ENCODE results near the gene PCNX2.

Gene PCNX2

GRCh38 chr1:233038581-233038980 is 256.9 kb downstream of the PCNX2 start:
- Histone ChIP-seq H3K79me2 (ENCODE audit: control insufficient read depth, insufficient read depth, low read length, poor library complexity) (no peaks in the 10 kb centered on the region), H3K4me3 (ENCODE audit: low read depth, low read length) (no peak overlapping the region), H4K91ac (ENCODE audit: low read depth, low read length) (no peak overlapping the region), H4K8ac (ENCODE audit: low read depth, low read length) (no peak overlapping the region), H3K4ac (ENCODE audit: low read depth, low read length) (no peak overlapping the region), H2AFZ (ENCODE audit: insufficient read depth, low read length, poor library complexity) (no peak overlapping the region), H2BK5ac (ENCODE audit: low read depth, low read length, poor library complexity) (no peak overlapping the region), H3K36me3 (ENCODE audit: control insufficient read depth in 1 of 2, insufficient read depth in 2 of 2, low read length in 2 of 2) (peaks cover 0 to 4% of the 10 kb centered on the region in 2 experiments), H3K18ac (ENCODE audit: low read length) (no peak overlapping the region), H2BK12ac (ENCODE audit: low read length) (no peak overlapping the region), H3K14ac (ENCODE audit: low read length) (no peak overlapping the region), H3K4me1 (ENCODE audit: control insufficient read depth in 1 of 2, insufficient read depth in 2 of 2, low read length in 2 of 2) (peaks cover 0 to 2% of the 10 kb centered on the region in 2 experiments), H3K4me2 (ENCODE audit: low read length) (no peak overlapping the region), H2BK120ac (ENCODE audit: insufficient read depth, low read length, poor library complexity) (no peak overlapping the region), H3K27ac (ENCODE audit: low read depth, low read length) (no peak overlapping the region), H4K12ac (ENCODE audit: low read depth, low read length) (no peak overlapping the region), H2AK5ac (ENCODE audit: low read length) (no peak overlapping the region), H3K27me3 (ENCODE audit: insufficient read depth, low read length) (no peaks in the 10 kb centered on the region), H3K23ac (ENCODE audit: low read length) (no peak overlapping the region), H3K79me1 (ENCODE audit: low read length) (no peaks in the 10 kb centered on the region), H3K9ac (ENCODE audit: low read length) (no peak overlapping the region), H3K9me3 (ENCODE audit: insufficient read depth, low read depth, low read length) (no peaks in the 10 kb centered on the region)
- no peak for DNase-seq

- no peak overlapping the region for H2BK12ac ChIP-seq (ENCODE audit: low read length)
- no peak overlapping the region for H3K4ac ChIP-seq (ENCODE audit: low read depth, low read length)
- no peak overlapping the region for H2AK5ac ChIP-seq (ENCODE audit: low read length)
- H3K4me3 ChIP-seq (ENCODE audit: low read depth, low read length): no peak overlapping the region
- no peaks in the 10 kb centered on the region for H3K79me1 ChIP-seq (ENCODE audit: low read length)
- H2AFZ ChIP-seq (ENCODE audit: insufficient read depth, low read length, poor library complexity): no peak overlapping the region
- H3K9ac ChIP-seq (ENCODE audit: low read length): no peak overlapping the region
- H3K18ac ChIP-seq (ENCODE audit: low read length): no peak overlapping the region
- no peaks in the 10 kb centered on the region for H3K9me3 ChIP-seq (ENCODE audit: insufficient read depth, low read depth, low read length)
- no peak overlapping the region for H2BK120ac ChIP-seq (ENCODE audit: insufficient read depth, low read length, poor library complexity)
- H3K27ac ChIP-seq (ENCODE audit: low read depth, low read length): no peak overlapping the region
- no peak overlapping the region for H3K4me2 ChIP-seq (ENCODE audit: low read length)
- H3K14ac ChIP-seq (ENCODE audit: low read length): no peak overlapping the region
- peaks cover 0 to 4% of the 10 kb centered on the region in 2 experiments for H3K36me3 ChIP-seq (ENCODE audit: control insufficient read depth in 1 of 2, insufficient read depth in 2 of 2, low read length in 2 of 2)
- no peaks in the 10 kb centered on the region for H3K79me2 ChIP-seq (ENCODE audit: control insufficient read depth, insufficient read depth, low read length, poor library complexity)
- H4K8ac ChIP-seq (ENCODE audit: low read depth, low read length): no peak overlapping the region
- no peak overlapping the region for H2BK5ac ChIP-seq (ENCODE audit: low read depth, low read length, poor library complexity)
- H3K23ac ChIP-seq (ENCODE audit: low read length): no peak overlapping the region
- DNase-seq: no peak
- peaks cover 0 to 2% of the 10 kb centered on the region in 2 experiments for H3K4me1 ChIP-seq (ENCODE audit: control insufficient read depth in 1 of 2, insufficient read depth in 2 of 2, low read length in 2 of 2)
- H4K91ac ChIP-seq (ENCODE audit: low read depth, low read length): no peak overlapping the region
- H3K27me3 ChIP-seq (ENCODE audit: insufficient read depth, low read length): no peaks in the 10 kb centered on the region
- H4K12ac ChIP-seq (ENCODE audit: low read depth, low read length): no peak overlapping the region
These were observed 257.7 kb downstream of the PCNX2 start for GRCh38 chr1:233037843-233038242.

- H3K23ac ChIP-seq (ENCODE audit: low read length): no peak overlapping the region
- no peak overlapping the region for H3K18ac ChIP-seq (ENCODE audit: low read length)
- no peak overlapping the region for H3K4me2 ChIP-seq (ENCODE audit: low read length)
- no peak overlapping the region for H2BK5ac ChIP-seq (ENCODE audit: low read depth, low read length, poor library complexity)
- no peak overlapping the region for H4K12ac ChIP-seq (ENCODE audit: low read depth, low read length)
- H3K14ac ChIP-seq (ENCODE audit: low read length): no peak overlapping the region
- H2BK120ac ChIP-seq (ENCODE audit: insufficient read depth, low read length, poor library complexity): peak overlapping the region; percentile 58
- no peak overlapping the region for H4K8ac ChIP-seq (ENCODE audit: low read depth, low read length)
- no peak overlapping the region for H3K9ac ChIP-seq (ENCODE audit: low read length)
- no peak overlapping the region for H4K91ac ChIP-seq (ENCODE audit: low read depth, low read length)
- H3K79me2 ChIP-seq (ENCODE audit: control insufficient read depth, insufficient read depth, low read length, poor library complexity): no peaks in the 10 kb centered on the region
- no peak for DNase-seq
- H3K4me3 ChIP-seq (ENCODE audit: low read depth, low read length): no peak overlapping the region
- no peak overlapping the region for H3K27ac ChIP-seq (ENCODE audit: low read depth, low read length)
- no peak overlapping the region for H2AK5ac ChIP-seq (ENCODE audit: low read length)
- no peak overlapping the region for H2AFZ ChIP-seq (ENCODE audit: insufficient read depth, low read length, poor library complexity)
- H3K4ac ChIP-seq (ENCODE audit: low read depth, low read length): no peak overlapping the region
- no peaks in the 10 kb centered on the region for H3K79me1 ChIP-seq (ENCODE audit: low read length)
- no peak overlapping the region for H2BK12ac ChIP-seq (ENCODE audit: low read length)
- H3K27me3 ChIP-seq (ENCODE audit: insufficient read depth, low read length): no peaks in the 10 kb centered on the region
- peaks cover 0 to 4% of the 10 kb centered on the region in 2 experiments for H3K36me3 ChIP-seq (ENCODE audit: control insufficient read depth in 1 of 2, insufficient read depth in 2 of 2, low read length in 2 of 2)
- no CpG with 5 or more reads among the region's 5 CpGs for WGBS (ENCODE audit: extremely low coverage, insufficient coverage, insufficient read length)
- peaks cover 2 to 5% of the 10 kb centered on the region in 2 experiments for H3K4me1 ChIP-seq (ENCODE audit: control insufficient read depth in 1 of 2, insufficient read depth in 2 of 2, low read length in 2 of 2)
- H3K9me3 ChIP-seq (ENCODE audit: insufficient read depth, low read depth, low read length): no peaks in the 10 kb centered on the region
These were observed 260.7 kb downstream of the PCNX2 start for GRCh38 chr1:233034836-233035235.

DNA sequence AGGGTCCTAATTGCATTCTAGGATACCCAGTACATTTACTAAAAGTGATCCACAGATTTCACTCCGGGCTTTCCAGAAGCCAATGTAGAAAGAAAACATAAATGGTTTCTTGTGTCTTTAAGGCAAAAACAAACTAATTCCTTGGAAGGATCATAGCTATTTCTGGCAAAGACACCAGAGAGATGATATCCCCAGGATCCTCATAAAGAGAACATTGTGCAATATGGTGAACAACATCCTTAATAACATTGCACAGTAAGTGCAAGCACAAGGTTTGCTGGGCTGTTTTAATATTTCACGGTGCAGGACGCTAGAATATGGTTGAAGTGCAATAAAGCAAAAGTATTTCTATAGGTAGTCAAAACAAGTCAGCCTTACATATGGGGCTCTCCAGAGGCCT is 262.2 kb downstream of the PCNX2 start:
- H3K4me2 ChIP-seq (ENCODE audit: low read length): no peak overlapping the region
- no CpG with 5 or more reads among the region's 3 CpGs for WGBS (ENCODE audit: extremely low coverage, insufficient coverage, insufficient read length)

More for the DNA sequence above, 262.2 kb downstream of the PCNX2 start:
- no peak overlapping the region for H3K9ac ChIP-seq (ENCODE audit: low read length)
- H3K4ac ChIP-seq (ENCODE audit: low read depth, low read length): no peak overlapping the region
- no peaks in the 10 kb centered on the region for H3K79me1 ChIP-seq (ENCODE audit: low read length)
- no peaks in the 10 kb centered on the region for H3K9me3 ChIP-seq (ENCODE audit: insufficient read depth, low read depth, low read length)
- no peak overlapping the region for H3K18ac ChIP-seq (ENCODE audit: low read length)
- no peaks in the 10 kb centered on the region for H3K79me2 ChIP-seq (ENCODE audit: control insufficient read depth, insufficient read depth, low read length, poor library complexity)
- H3K14ac ChIP-seq (ENCODE audit: low read length): no peak overlapping the region
- no peak overlapping the region for H3K4me3 ChIP-seq (ENCODE audit: low read depth, low read length)
- no peak overlapping the region for H2BK5ac ChIP-seq (ENCODE audit: low read depth, low read length, poor library complexity)
- DNase-seq: no peak
- no peak overlapping the region for H4K12ac ChIP-seq (ENCODE audit: low read depth, low read length)
- H4K8ac ChIP-seq (ENCODE audit: low read depth, low read length): no peak overlapping the region
- no peaks in the 10 kb centered on the region for H3K27me3 ChIP-seq (ENCODE audit: insufficient read depth, low read length)
- no peak overlapping the region for H2AK5ac ChIP-seq (ENCODE audit: low read length)
- H3K27ac ChIP-seq (ENCODE audit: low read depth, low read length): no peak overlapping the region
- peaks cover 2 to 5% of the 10 kb centered on the region in 2 experiments for H3K4me1 ChIP-seq (ENCODE audit: control insufficient read depth in 1 of 2, insufficient read depth in 2 of 2, low read length in 2 of 2)
- no peak overlapping the region for H4K91ac ChIP-seq (ENCODE audit: low read depth, low read length)
- no peak overlapping the region for H3K23ac ChIP-seq (ENCODE audit: low read length)
- no peak overlapping the region for H2BK120ac ChIP-seq (ENCODE audit: insufficient read depth, low read length, poor library complexity)
- H2AFZ ChIP-seq (ENCODE audit: insufficient read depth, low read length, poor library complexity): no peak overlapping the region
- no peak overlapping the region for H2BK12ac ChIP-seq (ENCODE audit: low read length)
- H3K36me3 ChIP-seq (ENCODE audit: control insufficient read depth in 1 of 2, insufficient read depth in 2 of 2, low read length in 2 of 2): peaks cover 0 to 4% of the 10 kb centered on the region in 2 experiments
